ENCODE data around the gene MRGPRD. TPM values are rescaled to one million over a fixed set of nuclear protein-coding genes. Genes with fewer than 3 reads are reported as not detected.

MRGPRD gene
- total and polyA plus RNA-seq, 2 of the 8 experiments (the other 6 are each of a cell fraction or from before 2014, with no cell fraction given) = not detected

- Histone ChIP-seq H3K27ac (ENCODE audit: low read depth, low read length) (no peak overlapping the region), H3K14ac (ENCODE audit: insufficient read length) (no peak overlapping the region), H4K91ac (replicated peaks; ENCODE audit: insufficient read length, low read length) (no peak overlapping the region), H3K9me3 (ENCODE audit: insufficient read depth in 2 of 2, low read depth in 1 of 2, low read length in 1 of 2) (no peaks in the 10 kb centered on the region), H3K4ac (replicated peaks; ENCODE audit: insufficient read length, low read depth, low read length) (no peak overlapping the region), H3K27me3 (replicated peaks in 1 of 4; ENCODE audit: control insufficient read depth in 3 of 4, extremely low read depth in 1 of 4, insufficient read depth in 3 of 4, low read length in 3 of 4) (no peaks in the 10 kb centered on the region), H2BK5ac (ENCODE audit: low read depth, low read length) (no peak overlapping the region), H2BK120ac (replicated peaks; ENCODE audit: low read depth, low read length) (no peak overlapping the region), H3K4me2 (ENCODE audit: insufficient read depth in 1 of 2, low read depth in 2 of 2, low read length in 2 of 2) (no peak overlapping the region), H2AFZ (ENCODE audit: low read length) (no peak overlapping the region), H4K8ac (ENCODE audit: extremely low read depth, insufficient read depth, low read length) (no peak overlapping the region), H3K36me3 (ENCODE audit: control insufficient read depth in 2 of 4, insufficient read depth in 4 of 4, low read length in 3 of 4) (peaks cover 4 to 22% (median 14%) of the 10 kb centered on the region in 4 experiments; a peak in 5 of 8 replicates), H2BK20ac (ENCODE audit: low read length) (no peak overlapping the region), H3K79me2 (ENCODE audit: control insufficient read depth in 1 of 2, insufficient read depth in 2 of 2, low read length in 2 of 2) (no peaks in the 10 kb centered on the region), H3K4me1 (replicated peaks in 1 of 4; ENCODE audit: control insufficient read depth in 3 of 4, insufficient read depth in 4 of 4, low read length in 3 of 4) (no peaks in the 10 kb centered on the region), H2AK5ac (ENCODE audit: low read depth, low read length) (no peak overlapping the region), H3K56ac (replicated peaks; ENCODE audit: insufficient read length, low read depth, low read length) (no peak overlapping the region), H3K4me3 (ENCODE audit: extremely low read depth in 1 of 4, insufficient read depth in 2 of 4, low read depth in 3 of 4, low read length in 4 of 4) (no peak overlapping the region), H3K9ac (replicated peaks in 1 of 4; ENCODE audit: extremely low read depth in 1 of 4, low read depth in 3 of 4, low read length in 3 of 4) (no peak overlapping the region), H3K23me2 (ENCODE audit: low read depth, low read length) (no peaks in the 10 kb centered on the region), H2BK15ac (ENCODE audit: low read length) (no peak overlapping the region), H3K18ac (ENCODE audit: extremely low read depth, low read length) (no peak overlapping the region), H3K23ac (ENCODE audit: insufficient read length) (no peak overlapping the region), H2BK12ac (ENCODE audit: low read depth, low read length) (no peak overlapping the region), H4K5ac (ENCODE audit: insufficient read length, low read depth, low read length) (no peak overlapping the region), H4K20me1 (replicated peaks in 1 of 2; ENCODE audit: control insufficient read depth in 1 of 2, insufficient read depth in 2 of 2, low read length in 2 of 2) (peaks cover 3 to 4% of the 10 kb centered on the region in 2 experiments), H3K79me1 (ENCODE audit: low read depth, low read length) (no peaks in the 10 kb centered on the region; the same call in 1 of the 2 replicates)
- no peak for DNase-seq (ENCODE audit: low read depth in 1 of 2, low spot score in 2 of 2)
- no peak for FAIRE-seq
- no peak for TF ChIP-seq MAFK (IDR thresholded peaks at IDR 0.05; ENCODE audit: low read depth, low read length)
- TF ChIP-seq SP1 (IDR thresholded peaks at IDR 0.05; ENCODE audit: low read depth, low read length) = no peak
- TF ChIP-seq TCF12 (IDR thresholded peaks at IDR 0.05; ENCODE audit: low read depth, low read length) = no peak
- 0 out of 2 replicates have a peak, but pooled peaks have one; percentile 36 for TF ChIP-seq EGR1 (IDR thresholded peaks at IDR 0.05; ENCODE audit: borderline replicate concordance, low read depth, low read length)
- ChIA-PET POLR2A (ENCODE audit: partially characterized antibody) (no interaction called here), CTCF (ENCODE audit: partially characterized antibody) (no interaction called here)
- WGBS, 2 experiments (ENCODE audit: extremely low coverage in 1 of 2, insufficient coverage in 1 of 2, insufficient read length in 1 of 2, insufficient replicate concordance in 2 of 2, low coverage in 1 of 2, low lambda C conversion rate in 2 of 2, missing lambda C conversion rate in 1 of 2) = 93% methylated on average over 23 of the region's 29 CpGs; no CpG with 5 or more reads in 1 of the 2 experiments
Measured at GRCh38 chr11:68935516-68936357, 45.0 kb downstream of the MRGPRD start.

Measured in H1 (cell line).